HCT116 (cell line): Measurements from ENCODE around the gene DOCK4. TPM values are rescaled to one million over a fixed set of nuclear protein-coding genes. Genes with fewer than 3 reads are reported as not detected.

ENCODE experiments used
- ATAC-seq: fragments of 200-7000 bp; cut with Tn5 transposase; 2 replicates; pipeline ENCODE4 v1.9.1; 2020; ENCODE audit warnings: mild to moderate bottlenecking, moderate library complexity
- BruUV-seq: library from RNA; stranded (reverse); fragments of 400-500 nt; replicated peaks from 2 replicates; lab custom pipeline; 2021; lab: Mats Ljungman, UMichigan
- CTCF ChIA-PET: fragments of 300-600 bp; sonication (Branson Sonifier 250); formaldehyde crosslinking; loops from one replicate; lab custom pipeline; 2021; ENCODE audit warnings: antibody characterized with exemption; lab: Charles Lee
- POLR2A ChIA-PET: fragments of 300-600, 350-600 bp; sonication (Branson Sonifier 250); formaldehyde crosslinking; loops from one replicate; lab custom pipeline; 2021; ENCODE audit warnings: antibody characterized with exemption; lab: Charles Lee
- RAD21 ChIA-PET, 2 experiments: fragments of 300-600 bp; sonication (Branson Sonifier 250); formaldehyde crosslinking; loops; one replicate each; lab custom pipeline; 2023; ENCODE audit warnings: low total read pairs in 2 of 2; ENCODE audit not compliant: uncharacterized antibody in 2 of 2, unreplicated experiment in 2 of 2, low non-redundant PET in 1 of 2; lab: Charles Lee
- DNase-seq: peaks from one replicate; pipeline ENCODE4 v3.0.0-alpha.2; 2010; ENCODE audit warnings: low read depth, low spot score
- H2AFZ ChIP-seq: fragments of 200-600 bp; shearing (Covaris generic), sonication (generic); 2 replicates; pipeline ENCODE4 v1.6.1; 2017; ENCODE audit warnings: low read depth, mixed run types, mixed read lengths, antibody characterized with exemption, low read length; ENCODE audit not compliant: poor library complexity, severe bottlenecking
- H3K27ac ChIP-seq: 2 replicates; pipeline ENCODE4 v1.5.1; 2012; ENCODE audit warnings: low read depth, low read length
- H3K27me3 ChIP-seq: fragments of 200-600 bp; sonication (generic); 2 replicates; pipeline ENCODE4 v1.6.1; 2016; ENCODE audit warnings: mixed run types, low read length, mixed read lengths; ENCODE audit not compliant: insufficient read depth
- H3K36me3 ChIP-seq, 2 experiments: fragments of 200-500 bp in 1 of 2; fragments of 200-600 bp in 1 of 2; sonication (Bioruptor generic) in 1 of 2; sonication (generic) in 1 of 2; 2 replicates each; pipeline versions ENCODE4 v1.5.1 to v1.6.1; 2014 to 2016; ENCODE audit warnings: low read length in 2 of 2, inconsistent platforms in 1 of 2, mixed read lengths in 1 of 2, mixed run types in 1 of 2; ENCODE audit not compliant: insufficient read depth in 2 of 2, control insufficient read depth in 1 of 2
- H3K4me1 ChIP-seq, 2 experiments: fragments of 200-600 bp in 1 of 2; sonication (generic) in 1 of 2; 2 replicates each; pipeline versions ENCODE4 v1.5.1 to v1.6.1; 2012 to 2017; ENCODE audit warnings: low read length in 2 of 2, inconsistent platforms in 1 of 2, mild to moderate bottlenecking in 1 of 2, mixed read lengths in 1 of 2, mixed run types in 1 of 2, moderate library complexity in 1 of 2; ENCODE audit not compliant: insufficient read depth in 2 of 2, control insufficient read depth in 1 of 2
- H3K4me2 ChIP-seq: fragments of 200-600 bp; sonication (generic); 2 replicates; pipeline ENCODE4 v1.6.1; 2017; ENCODE audit warnings: mixed run types, low read length, mixed read lengths
- H3K4me3 ChIP-seq, 2 experiments: fragments of 200-600 bp in 1 of 2; sonication (generic) in 1 of 2; replicated peaks in 1 of 2; 2 replicates each; pipeline ENCODE4 v1.5.1; 2011 to 2016; ENCODE audit warnings: low read length in 2 of 2, control low read depth in 1 of 2, low read depth in 1 of 2, mild to moderate bottlenecking in 1 of 2, mixed read lengths in 1 of 2, mixed run types in 1 of 2
- H3K79me2 ChIP-seq: fragments of 200-600 bp; sonication (generic); 2 replicates; pipeline ENCODE4 v1.6.1; 2017; ENCODE audit warnings: mild to moderate bottlenecking, mixed run types, low read length, moderate library complexity, mixed read lengths; ENCODE audit not compliant: insufficient read depth
- H3K9ac ChIP-seq: fragments of 200-600 bp; sonication (generic); 2 replicates; pipeline ENCODE4 v1.6.1; 2016; ENCODE audit warnings: low read length, mixed read lengths
- H3K9me2 ChIP-seq: fragments of 200-600 bp; sonication (generic), shearing (Covaris generic); 2 replicates; pipeline ENCODE4 v1.6.1; 2017; ENCODE audit warnings: mixed run types, mild to moderate bottlenecking, moderate library complexity; ENCODE audit not compliant: insufficient read depth
- H3K9me3 ChIP-seq, 2 experiments: fragments of 200-500 bp in 1 of 2; fragments of 200-600 bp in 1 of 2; sonication (Bioruptor generic) in 1 of 2; sonication (generic) in 1 of 2; 2 replicates each; pipeline ENCODE4 v1.6.1; 2014 to 2017; ENCODE audit warnings: low read length in 2 of 2, mixed read lengths in 2 of 2, inconsistent platforms in 1 of 2, low read depth in 1 of 2, mild to moderate bottlenecking in 1 of 2, mixed run types in 1 of 2, moderate library complexity in 1 of 2; ENCODE audit not compliant: control insufficient read depth in 1 of 2, insufficient read depth in 1 of 2
- H4K20me1 ChIP-seq: fragments of 200-600 bp; sonication (generic), shearing (Covaris generic); 2 replicates; pipeline ENCODE4 v1.6.1; 2017; ENCODE audit warnings: mixed run types, mild to moderate bottlenecking, moderate library complexity; ENCODE audit not compliant: insufficient read depth
- CBX3 ChIP-seq: IDR thresholded peaks from 2 replicates; pipeline ENCODE4 v1.6.1; 2012; ENCODE audit warnings: low read depth
- EGR1 ChIP-seq: IDR thresholded peaks from 2 replicates; pipeline ENCODE4 v1.6.1; 2012; ENCODE audit warnings: low read depth
- ELF1 ChIP-seq: IDR thresholded peaks from 2 replicates; pipeline ENCODE4 v1.6.1; 2012; ENCODE audit warnings: low read depth, borderline replicate concordance
- EZH2 ChIP-seq: fragments of 200-600 bp; sonication (generic); IDR thresholded peaks from 2 replicates; pipeline ENCODE4 v1.6.1; 2017; ENCODE audit warnings: antibody characterized with exemption, mixed run types
- EZH2phosphoT487 ChIP-seq: fragments of 200-600 bp; IDR thresholded peaks from 2 replicates; pipeline ENCODE4 v1.6.1; 2018; ENCODE audit warnings: antibody characterized with exemption, borderline replicate concordance
- FOSL1 ChIP-seq: IDR thresholded peaks from 2 replicates; pipeline ENCODE4 v1.6.1; 2012; ENCODE audit warnings: low read depth
- POLR2A ChIP-seq: IDR thresholded peaks from 2 replicates; pipeline ENCODE4 v1.7.0; 2011; ENCODE audit warnings: borderline replicate concordance; ENCODE audit not compliant: insufficient read depth, insufficient read length; ENCODE audit errors: extremely low read depth
- POLR2AphosphoS5 ChIP-seq: IDR thresholded peaks from 2 replicates; pipeline ENCODE4 v1.6.1; 2011; ENCODE audit warnings: mild to moderate bottlenecking, low read depth, low read length, moderate library complexity
- RAD21 ChIP-seq: IDR thresholded peaks from 2 replicates; pipeline ENCODE4 v1.6.1; 2012; ENCODE audit warnings: low read depth, mild to moderate bottlenecking
- REST ChIP-seq: IDR thresholded peaks from 2 replicates; pipeline ENCODE4 v1.6.1; 2012; ENCODE audit warnings: low read depth
- SIN3A ChIP-seq: IDR thresholded peaks from 2 replicates; pipeline ENCODE4 v1.6.1; 2012; ENCODE audit warnings: low read depth
- SP1 ChIP-seq: IDR thresholded peaks from 2 replicates; pipeline ENCODE4 v1.6.1; 2012; ENCODE audit warnings: low read depth
- SRF ChIP-seq: IDR thresholded peaks from 2 replicates; pipeline ENCODE4 v1.6.1; 2012; ENCODE audit warnings: low read depth
- YY1 ChIP-seq: IDR thresholded peaks from 2 replicates; pipeline ENCODE4 v1.6.1; 2011; ENCODE audit warnings: low read length, low read depth, moderate library complexity, mild to moderate bottlenecking; ENCODE audit not compliant: insufficient replicate concordance; ENCODE audit errors: extremely low read depth
- ZFX ChIP-seq: fragments of 450-650 bp; IDR thresholded peaks from 2 replicates; pipeline ENCODE4 v1.6.1; 2017
- ZNF274 ChIP-seq: fragments of 200-500 bp; sonication (Bioruptor generic); IDR thresholded peaks from 2 replicates; pipeline ENCODE4 v1.6.1; 2014; ENCODE audit warnings: mild to moderate bottlenecking, low read depth, low read length, inconsistent platforms
- intact Hi-C: fragments of 100-400 bp; cut with micrococcal nuclease; formaldehyde crosslinking; loops from 2 replicates; pipeline ENCODE4 v1.10.0; 2022
- total RNA-seq: library from RNA; stranded (reverse); gene quantifications from one replicate; pipeline ENCODE4 v1.2.1, GENCODE V29; 2021; ENCODE audit not compliant: unreplicated experiment
- TF ChIP-seq, protein P1 (sequence below): IDR thresholded peaks from 2 replicates; pipeline ENCODE4 v1.6.1; 2012
- TF ChIP-seq, protein P2 (sequence below), 3 experiments: fragments of 200-600 bp in 1 of 3; sonication (generic) in 1 of 3; IDR thresholded peaks in 2 of 3; conservative IDR thresholded peaks in 1 of 3; 2 replicates each; pipeline ENCODE4 v1.5.1; 2012 to 2017; ENCODE audit warnings: low read depth in 2 of 3, low read length in 2 of 3, antibody characterized with exemption in 1 of 3, borderline replicate concordance in 1 of 3, control low read depth in 1 of 3, mild to moderate bottlenecking in 1 of 3, mixed read lengths in 1 of 3, mixed run types in 1 of 3, moderate library complexity in 1 of 3; ENCODE audit not compliant: insufficient read depth in 1 of 3

The DOCK4 gene
- total RNA-seq, 1 experiment from 2014 or later, result 2.2 TPM

DNA sequence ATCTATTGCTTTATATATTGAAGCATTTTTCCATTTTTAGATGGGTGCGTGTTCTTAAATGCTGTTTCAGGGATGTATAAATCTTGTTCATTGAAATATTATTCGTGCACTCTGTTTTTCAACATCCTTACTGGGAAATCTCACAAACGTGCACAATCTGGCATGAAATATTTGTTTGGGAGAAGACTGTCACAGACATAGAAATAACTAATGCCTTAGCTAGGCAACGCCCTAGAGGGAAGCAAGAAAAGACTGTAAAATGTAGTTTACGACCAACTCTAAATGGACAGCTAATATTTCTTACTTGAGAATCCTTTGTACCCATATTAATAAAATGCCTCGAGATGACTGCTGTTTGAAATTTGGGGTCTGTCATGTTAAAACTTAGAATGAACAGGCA lies 8.9 kb downstream of the DOCK4 start:
- DNase-seq (no peak), ATAC-seq (no peak)
- Histone ChIP-seq H3K27ac (no peak overlapping the region), H3K4me3 (no peak overlapping the region), H3K9me3 (no peaks in the 10 kb centered on the region), H3K9ac (no peak overlapping the region), H3K4me1 (peaks cover 0 to 5% of the 10 kb centered on the region in 2 experiments; a peak in 1 of 4 replicates), H4K20me1 (no peaks in the 10 kb centered on the region), H2AFZ (no peak overlapping the region), H3K79me2 (no peaks in the 10 kb centered on the region), H3K36me3 (no peaks in the 10 kb centered on the region), H3K9me2 (no peaks in the 10 kb centered on the region), H3K4me2 (no peak overlapping the region), H3K27me3 (no peaks in the 10 kb centered on the region)
- TF ChIP-seq ZFX, result no peak
- no peak for TF ChIP-seq EZH2phosphoT487
- TF ChIP-seq, protein P1, sequence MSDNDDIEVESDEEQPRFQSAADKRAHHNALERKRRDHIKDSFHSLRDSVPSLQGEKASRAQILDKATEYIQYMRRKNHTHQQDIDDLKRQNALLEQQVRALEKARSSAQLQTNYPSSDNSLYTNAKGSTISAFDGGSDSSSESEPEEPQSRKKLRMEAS, result no peak
- TF ChIP-seq, protein P2, sequence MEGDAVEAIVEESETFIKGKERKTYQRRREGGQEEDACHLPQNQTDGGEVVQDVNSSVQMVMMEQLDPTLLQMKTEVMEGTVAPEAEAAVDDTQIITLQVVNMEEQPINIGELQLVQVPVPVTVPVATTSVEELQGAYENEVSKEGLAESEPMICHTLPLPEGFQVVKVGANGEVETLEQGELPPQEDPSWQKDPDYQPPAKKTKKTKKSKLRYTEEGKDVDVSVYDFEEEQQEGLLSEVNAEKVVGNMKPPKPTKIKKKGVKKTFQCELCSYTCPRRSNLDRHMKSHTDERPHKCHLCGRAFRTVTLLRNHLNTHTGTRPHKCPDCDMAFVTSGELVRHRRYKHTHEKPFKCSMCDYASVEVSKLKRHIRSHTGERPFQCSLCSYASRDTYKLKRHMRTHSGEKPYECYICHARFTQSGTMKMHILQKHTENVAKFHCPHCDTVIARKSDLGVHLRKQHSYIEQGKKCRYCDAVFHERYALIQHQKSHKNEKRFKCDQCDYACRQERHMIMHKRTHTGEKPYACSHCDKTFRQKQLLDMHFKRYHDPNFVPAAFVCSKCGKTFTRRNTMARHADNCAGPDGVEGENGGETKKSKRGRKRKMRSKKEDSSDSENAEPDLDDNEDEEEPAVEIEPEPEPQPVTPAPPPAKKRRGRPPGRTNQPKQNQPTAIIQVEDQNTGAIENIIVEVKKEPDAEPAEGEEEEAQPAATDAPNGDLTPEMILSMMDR (IDR thresholded peaks at IDR 0.05 in 2 of 3, conservative IDR thresholded peaks at IDR 0.05 in 1 of 3; ENCODE audit: borderline replicate concordance in 1 of 3, insufficient read depth in 1 of 3, low read depth in 2 of 3, low read length in 2 of 3), result no peak
- no peak for TF ChIP-seq RAD21
- no peak for TF ChIP-seq EGR1
- TF ChIP-seq CBX3, result no peak
- TF ChIP-seq EZH2, result no peak
- no peak for TF ChIP-seq ZNF274
- TF ChIP-seq POLR2A, result no peak
- TF ChIP-seq POLR2AphosphoS5, result no peak
- TF ChIP-seq SIN3A, result no peak
- TF ChIP-seq SRF, result no peak
- TF ChIP-seq SP1, result no peak
- no peak for TF ChIP-seq FOSL1
- no peak for TF ChIP-seq ELF1
- TF ChIP-seq YY1, result no peak
- no peak for TF ChIP-seq REST
- ChIA-PET RAD21 (no interaction called here), CTCF (no interaction called here), POLR2A (no interaction called here)
- BruUV-seq, result no TSS peak
- intact Hi-C loops, result no loop called here
